ENCODE results near the gene NODAL.

NODAL gene

GRCh38 chr10:70432561-70433263 lies 8.8 kb downstream of the NODAL start:
- no peak for DNase-seq

GRCh38 chr10:70432101-70432500 lies 9.4 kb downstream of the NODAL start:
- no peak for DNase-seq

GRCh38 chr10:70430493-70431445 lies 10.7 kb downstream of the NODAL start:
- no peak for DNase-seq

GRCh38 chr10:70426823-70427222 lies 14.7 kb downstream of the NODAL start:
- DNase-seq, result no peak

- no peak for DNase-seq
These were observed 16.4 kb downstream of the NODAL start for GRCh38 chr10:70425096-70425495.

- no peak for DNase-seq
These were observed 17.2 kb downstream of the NODAL start for GRCh38 chr10:70424320-70424719.

GRCh38 chr10:70418713-70419112 lies 22.8 kb downstream of the NODAL start:
- no peak for DNase-seq

- DNase-seq, result no peak
These were observed 23.3 kb downstream of the NODAL start for GRCh38 chr10:70418229-70418628.

GRCh38 chr10:70417568-70417967 lies 23.9 kb downstream of the NODAL start:
- DNase-seq, result no peak

- DNase-seq, result no peak
These were observed 29.1 kb downstream of the NODAL start for GRCh38 chr10:70412356-70412755.

- DNase-seq, result no peak
These were observed 30.9 kb downstream of the NODAL start for GRCh38 chr10:70410608-70411007.

- DNase-seq, result no peak
These were observed 31.7 kb downstream of the NODAL start for GRCh38 chr10:70409772-70410171.

- DNase-seq, result peak; percentile 27
These were observed 36.2 kb downstream of the NODAL start for GRCh38 chr10:70405037-70405824.

GRCh38 chr10:70404787-70405036 lies 36.8 kb downstream of the NODAL start:
- no peak for DNase-seq

- peak; percentile 90 for DNase-seq
These were observed 37.3 kb downstream of the NODAL start, which contains the start of gene EIF4EBP2 for GRCh38 chr10:70404036-70404786. Gene EIF4EBP2, plus strand, starts transcription at chr10:70404145. Its CDS starts 257 bp downstream, at chr10:70404402.

GRCh38 chr10:70403483-70404035 lies 37.9 kb downstream of the NODAL start:
- DNase-seq, result no peak

- no peak for DNase-seq
These were observed 42.3 kb downstream of the NODAL start for GRCh38 chr10:70399177-70399576.

GRCh38 chr10:70396140-70396539 lies 45.3 kb downstream of the NODAL start:
- DNase-seq, result no peak

- DNase-seq, result no peak
These were observed 49.8 kb downstream of the NODAL start for GRCh38 chr10:70391654-70392053.
